ENCODE measurements around the gene LAMTOR5. TPM values are rescaled to one million over a fixed set of nuclear protein-coding genes. Genes with fewer than 3 reads are reported as not detected.

Gene LAMTOR5
- total RNA-seq, 1 experiment from 2014 or later, result 144 TPM

DNA sequence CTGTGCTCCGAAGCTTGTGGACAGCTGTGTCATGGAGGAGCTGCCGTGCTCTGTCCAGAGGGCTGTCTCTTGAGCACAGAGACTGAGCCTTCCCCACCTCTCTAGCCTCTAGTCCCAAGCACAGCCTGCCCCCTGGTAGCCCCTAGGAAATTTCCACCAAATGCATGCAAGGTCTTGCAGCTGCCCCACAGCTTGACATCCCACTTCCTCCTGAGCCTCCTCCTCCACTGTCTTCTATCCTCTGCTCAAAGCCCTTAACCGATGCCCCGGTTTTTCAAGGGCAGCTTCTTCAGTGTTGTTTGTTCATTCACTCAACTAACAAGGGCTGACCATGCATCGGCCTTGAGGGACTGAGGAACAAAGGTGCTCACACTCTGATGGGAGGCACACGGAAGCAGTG is 22.9 kb upstream of the LAMTOR5 start:
- Histone ChIP-seq H3K36me3 (ENCODE audit: insufficient read depth, low read length, poor library complexity, severe bottlenecking) (no peaks in the 10 kb centered on the region), H3K27ac (ENCODE audit: low read depth, low read length, poor library complexity, severe bottlenecking) (no peak overlapping the region), H3K4me3 (ENCODE audit: low read depth, low read length, poor library complexity, severe bottlenecking) (no peak overlapping the region), H3K27me3 (replicated peaks; ENCODE audit: insufficient read depth, low read depth, low read length, poor library complexity) (peaks cover 74% of the 10 kb centered on the region), H3K4me1 (ENCODE audit: insufficient read depth, low read length, poor library complexity, severe bottlenecking) (no peaks in the 10 kb centered on the region), H3K9me3 (ENCODE audit: low read depth, low read length, poor library complexity, severe bottlenecking) (no peaks in the 10 kb centered on the region)
- DNase-seq (ENCODE audit: low spot score), result no peak
- ChIA-PET POLR2A (ENCODE audit: low non-redundant PET) (no interaction called here), CTCF (interaction anchor here (1.0 kb wide), 1 partner anchor 65 kb away, joined by 3 read pairs; no protein-coding TSS in a partner anchor)
- no TSS peak for BruUV-seq (replicated peaks)
- TF ChIP-seq, protein P1, sequence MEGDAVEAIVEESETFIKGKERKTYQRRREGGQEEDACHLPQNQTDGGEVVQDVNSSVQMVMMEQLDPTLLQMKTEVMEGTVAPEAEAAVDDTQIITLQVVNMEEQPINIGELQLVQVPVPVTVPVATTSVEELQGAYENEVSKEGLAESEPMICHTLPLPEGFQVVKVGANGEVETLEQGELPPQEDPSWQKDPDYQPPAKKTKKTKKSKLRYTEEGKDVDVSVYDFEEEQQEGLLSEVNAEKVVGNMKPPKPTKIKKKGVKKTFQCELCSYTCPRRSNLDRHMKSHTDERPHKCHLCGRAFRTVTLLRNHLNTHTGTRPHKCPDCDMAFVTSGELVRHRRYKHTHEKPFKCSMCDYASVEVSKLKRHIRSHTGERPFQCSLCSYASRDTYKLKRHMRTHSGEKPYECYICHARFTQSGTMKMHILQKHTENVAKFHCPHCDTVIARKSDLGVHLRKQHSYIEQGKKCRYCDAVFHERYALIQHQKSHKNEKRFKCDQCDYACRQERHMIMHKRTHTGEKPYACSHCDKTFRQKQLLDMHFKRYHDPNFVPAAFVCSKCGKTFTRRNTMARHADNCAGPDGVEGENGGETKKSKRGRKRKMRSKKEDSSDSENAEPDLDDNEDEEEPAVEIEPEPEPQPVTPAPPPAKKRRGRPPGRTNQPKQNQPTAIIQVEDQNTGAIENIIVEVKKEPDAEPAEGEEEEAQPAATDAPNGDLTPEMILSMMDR (conservative IDR thresholded peaks at IDR 0.05; ENCODE audit: low read depth, low read length), result no peak
- intact Hi-C loops (cut with micrococcal nuclease; ENCODE audit: unreplicated experiment), result no loop called here

DNA sequence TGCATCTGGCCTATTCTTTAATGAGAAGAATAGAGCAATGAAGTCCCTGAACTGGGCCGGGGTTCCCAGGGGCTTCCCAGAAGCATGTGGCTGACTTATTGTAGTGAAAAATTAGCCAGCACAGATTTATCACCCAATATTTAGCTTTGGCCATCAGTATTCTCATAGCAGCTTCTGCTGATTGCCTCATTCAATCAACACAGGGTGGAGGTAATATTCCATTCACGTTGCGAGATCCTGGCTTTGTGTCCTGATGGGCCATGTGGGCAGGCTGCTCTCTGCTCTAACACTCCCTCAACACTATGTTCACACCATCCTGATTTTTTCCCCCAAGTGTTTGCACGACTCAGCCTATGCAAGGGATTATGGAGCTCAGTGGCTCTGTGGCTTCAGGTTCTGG is 21.5 kb upstream of the LAMTOR5 start:
- BruUV-seq (replicated peaks), result no TSS peak
- Histone ChIP-seq H3K9me3 (ENCODE audit: low read depth, low read length, poor library complexity, severe bottlenecking) (no peaks in the 10 kb centered on the region), H3K36me3 (ENCODE audit: insufficient read depth, low read length, poor library complexity, severe bottlenecking) (no peaks in the 10 kb centered on the region), H3K27ac (ENCODE audit: low read depth, low read length, poor library complexity, severe bottlenecking) (no peak overlapping the region), H3K27me3 (replicated peaks; ENCODE audit: insufficient read depth, low read depth, low read length, poor library complexity) (peaks cover 65% of the 10 kb centered on the region), H3K4me3 (ENCODE audit: low read depth, low read length, poor library complexity, severe bottlenecking) (no peak overlapping the region), H3K4me1 (ENCODE audit: insufficient read depth, low read length, poor library complexity, severe bottlenecking) (no peaks in the 10 kb centered on the region)
- no peak for DNase-seq (ENCODE audit: low spot score)
- intact Hi-C loops (cut with micrococcal nuclease; ENCODE audit: unreplicated experiment), result no loop called here
- TF ChIP-seq EZH2 (IDR thresholded peaks at IDR 0.05; ENCODE audit: borderline replicate concordance, low read depth, low read length, poor library complexity, severe bottlenecking), result no peak
- TF ChIP-seq, protein P1 (conservative IDR thresholded peaks at IDR 0.05; ENCODE audit: low read depth, low read length), result no peak
- ChIA-PET POLR2A (ENCODE audit: low non-redundant PET) (no interaction called here), CTCF (no interaction called here)

DNA sequence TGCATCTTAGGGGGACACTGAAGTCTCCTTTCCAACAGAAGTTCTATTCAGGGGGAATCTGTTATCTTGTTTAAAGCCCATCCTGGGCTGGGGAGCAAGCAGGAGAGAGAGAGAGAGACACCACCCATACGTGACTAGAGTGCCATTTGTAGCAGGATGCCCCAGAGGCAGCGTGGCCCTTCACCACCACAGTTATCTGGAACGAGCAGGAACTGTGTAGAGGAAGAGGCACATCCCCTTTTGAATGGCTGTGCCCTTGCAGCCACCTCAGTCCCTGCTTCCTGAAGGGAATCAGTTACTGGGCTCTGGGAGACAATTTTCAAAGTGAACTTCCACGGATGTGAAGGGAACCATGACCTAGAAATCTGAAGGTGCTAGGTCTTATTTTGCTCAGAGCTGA is 19.4 kb upstream of the LAMTOR5 start:
- Histone ChIP-seq H3K36me3 (ENCODE audit: insufficient read depth, low read length, poor library complexity, severe bottlenecking) (no peaks in the 10 kb centered on the region), H3K27ac (ENCODE audit: low read depth, low read length, poor library complexity, severe bottlenecking) (no peak overlapping the region), H3K4me1 (ENCODE audit: insufficient read depth, low read length, poor library complexity, severe bottlenecking) (no peaks in the 10 kb centered on the region), H3K4me3 (ENCODE audit: low read depth, low read length, poor library complexity, severe bottlenecking) (no peak overlapping the region), H3K27me3 (replicated peaks; ENCODE audit: insufficient read depth, low read depth, low read length, poor library complexity) (peaks cover 64% of the 10 kb centered on the region), H3K9me3 (ENCODE audit: low read depth, low read length, poor library complexity, severe bottlenecking) (no peaks in the 10 kb centered on the region)
- BruUV-seq (replicated peaks), result no TSS peak
- CTCF ChIA-PET, result no interaction called here
- TF ChIP-seq, protein P1 (conservative IDR thresholded peaks at IDR 0.05; ENCODE audit: low read depth, low read length), result no peak
- TF ChIP-seq EZH2 (IDR thresholded peaks at IDR 0.05; ENCODE audit: borderline replicate concordance, low read depth, low read length, poor library complexity, severe bottlenecking), result no peak
- POLR2A ChIA-PET (ENCODE audit: low non-redundant PET), result no interaction called here
- DNase-seq (ENCODE audit: low spot score), result no peak
- intact Hi-C loops (cut with micrococcal nuclease; ENCODE audit: unreplicated experiment), result no loop called here

All from A673 (cell line).